IMR-90 (cell line): ENCODE measurements around the gene AKAP5. TPM values are rescaled to one million over a fixed set of nuclear protein-coding genes. Genes with fewer than 3 reads are reported as not detected.

ENCODE experiments used
- ATAC-seq: fragments of 200-7000 bp; cut with Tn5 transposase; 2 replicates; pipeline ENCODE4 v1.9.1; 2020; ENCODE audit warnings: low read depth, mild to moderate bottlenecking, moderate library complexity
- BruUV-seq: library from RNA; stranded (reverse); fragments of 400-500 nt; replicated peaks from 2 replicates; lab custom pipeline; 2021; lab: Mats Ljungman, UMichigan
- CTCF ChIA-PET: fragments of 300-600 bp; formaldehyde crosslinking; extraction: SDS; loops from one replicate; lab custom pipeline; 2021; ENCODE audit warnings: antibody characterized with exemption; lab: Yijun Ruan, JAX
- POLR2A ChIA-PET: fragments of 300-600 bp; sonication (Branson Sonifier 250); formaldehyde crosslinking; loops from one replicate; lab custom pipeline; 2022; ENCODE audit warnings: antibody characterized with exemption; ENCODE audit not compliant: unreplicated experiment; lab: Charles Lee
- DNase-seq: peaks from one replicate; pipeline ENCODE4 v3.0.0; 2013
- H2AFZ ChIP-seq: replicated peaks from 2 replicates; pipeline ENCODE3; 2013; ENCODE audit warnings: low read length, mild to moderate bottlenecking; ENCODE audit not compliant: poor library complexity
- H2AK5ac ChIP-seq: 2 replicates; pipeline ENCODE4 v1.6.1; 2013; ENCODE audit warnings: low read depth, low read length, inconsistent platforms
- H2AK9ac ChIP-seq: replicated peaks from 2 replicates; pipeline ENCODE3; 2013; ENCODE audit warnings: mild to moderate bottlenecking, low read depth, low read length, moderate library complexity; ENCODE audit not compliant: poor library complexity
- H2BK120ac ChIP-seq: 2 replicates; pipeline ENCODE4 v1.6.1; 2013; ENCODE audit warnings: low read depth, low read length, inconsistent platforms
- H2BK15ac ChIP-seq: 3 replicates; pipeline ENCODE4 v1.6.1; 2013; ENCODE audit warnings: low read depth, low read length, inconsistent platforms
- H2BK20ac ChIP-seq: 2 replicates; pipeline ENCODE4 v1.6.1; 2013; ENCODE audit warnings: low read depth, mild to moderate bottlenecking, inconsistent platforms, low read length, moderate library complexity
- H2BK5ac ChIP-seq: 2 replicates; pipeline ENCODE4 v1.6.1; 2013; ENCODE audit warnings: mild to moderate bottlenecking, low read depth, low read length, inconsistent platforms; ENCODE audit not compliant: poor library complexity, severe bottlenecking
- H3K14ac ChIP-seq: replicated peaks from 2 replicates; pipeline ENCODE4 v1.6.1; 2013; ENCODE audit warnings: low read depth, low read length, inconsistent platforms
- H3K18ac ChIP-seq: 2 replicates; pipeline ENCODE4 v1.6.1; 2013; ENCODE audit warnings: low read depth, low read length, control low read depth
- H3K23ac ChIP-seq: 2 replicates; pipeline ENCODE4 v1.6.1; 2013; ENCODE audit warnings: low read depth, low read length, inconsistent platforms
- H3K27ac ChIP-seq: 2 replicates; pipeline ENCODE4 v1.5.1; 2013; ENCODE audit warnings: mild to moderate bottlenecking, control low read depth, low read length; ENCODE audit not compliant: insufficient read depth
- H3K27me3 ChIP-seq: 2 replicates; pipeline ENCODE4 v1.6.1; 2013; ENCODE audit warnings: low read length; ENCODE audit not compliant: control insufficient read depth, insufficient read depth
- H3K36me3 ChIP-seq: 2 replicates; pipeline ENCODE4 v1.6.1; 2013; ENCODE audit warnings: low read length, mixed read lengths; ENCODE audit not compliant: control insufficient read depth, insufficient read depth
- H3K4ac ChIP-seq: 2 replicates; pipeline ENCODE4 v1.6.1; 2013; ENCODE audit warnings: low read depth, low read length, inconsistent platforms
- H3K4me1 ChIP-seq: 2 replicates; pipeline ENCODE4 v1.6.1; 2013; ENCODE audit warnings: low read length, mixed read lengths; ENCODE audit not compliant: control insufficient read depth, insufficient read depth
- H3K4me2 ChIP-seq: 2 replicates; pipeline ENCODE4 v1.6.1; 2013; ENCODE audit warnings: low read depth, mild to moderate bottlenecking, control low read depth, low read length, moderate library complexity
- H3K4me3 ChIP-seq: 2 replicates; pipeline ENCODE4 v1.5.1; 2013; ENCODE audit warnings: low read depth, mild to moderate bottlenecking, control low read depth, low read length, moderate library complexity; ENCODE audit not compliant: insufficient read depth
- H3K56ac ChIP-seq: 2 replicates; pipeline ENCODE4 v1.6.1; 2013; ENCODE audit warnings: low read length, inconsistent platforms; ENCODE audit not compliant: insufficient read depth; ENCODE audit errors: extremely low read depth
- H3K79me1 ChIP-seq, 2 experiments: 2 replicates each; pipeline ENCODE4 v1.6.1; 2013; ENCODE audit warnings: low read length in 2 of 2, inconsistent platforms in 1 of 2, low read depth in 1 of 2
- H3K9ac ChIP-seq: 2 replicates; pipeline ENCODE4 v1.6.1; 2013; ENCODE audit warnings: low read depth, low read length, control low read depth
- H3K9me1 ChIP-seq: 2 replicates; pipeline ENCODE4 v1.6.1; 2013; ENCODE audit warnings: low read length, inconsistent platforms; ENCODE audit not compliant: insufficient read depth
- H3K9me3 ChIP-seq: 2 replicates; pipeline ENCODE4 v1.6.1; 2013; ENCODE audit warnings: low read length; ENCODE audit not compliant: control insufficient read depth, insufficient read depth
- H4K20me1 ChIP-seq: 2 replicates; pipeline ENCODE4 v1.6.1; 2013; ENCODE audit warnings: low read length, inconsistent platforms; ENCODE audit not compliant: insufficient read depth
- H4K5ac ChIP-seq: 2 replicates; pipeline ENCODE4 v1.6.1; 2013; ENCODE audit warnings: mild to moderate bottlenecking, low read depth, low read length, control low read depth
- H4K8ac ChIP-seq, 2 experiments: 2 replicates each; pipeline ENCODE4 v1.6.1; 2013; ENCODE audit warnings: low read depth in 2 of 2, low read length in 2 of 2, control low read depth in 1 of 2, inconsistent platforms in 1 of 2
- H4K91ac ChIP-seq: 2 replicates; pipeline ENCODE4 v1.6.1; 2013; ENCODE audit warnings: low read depth, low read length, inconsistent platforms; ENCODE audit not compliant: insufficient read depth
- CEBPB ChIP-seq: IDR thresholded peaks from 2 replicates; pipeline ENCODE4 v1.6.1; 2012; ENCODE audit warnings: low read depth, low read length, improper control_type of control experiment
- CHD1 ChIP-seq: IDR thresholded peaks from 2 replicates; pipeline ENCODE4 v1.6.1; 2012; ENCODE audit warnings: low read depth, low read length, improper control_type of control experiment
- CTCF ChIP-seq: conservative IDR thresholded peaks from 2 replicates; pipeline ENCODE4 v1.5.1; 2012; ENCODE audit warnings: mild to moderate bottlenecking, low read depth, low read length, improper control_type of control experiment
- ELK1 ChIP-seq: fragments of 150-350 bp; IDR thresholded peaks from 2 replicates; pipeline ENCODE4 v1.6.1; 2016; ENCODE audit warnings: low read depth, mild to moderate bottlenecking, low read length, moderate library complexity, borderline replicate concordance
- FOS ChIP-seq: fragments of 150-350 bp; IDR thresholded peaks from 2 replicates; pipeline ENCODE4 v1.6.1; 2016; ENCODE audit warnings: low read depth, low read length
- MAFK ChIP-seq: IDR thresholded peaks from 2 replicates; pipeline ENCODE4 v1.6.1; 2012; ENCODE audit warnings: low read depth, low read length, improper control_type of control experiment
- MAZ ChIP-seq: IDR thresholded peaks from 2 replicates; pipeline ENCODE4 v1.6.1; 2012; ENCODE audit warnings: low read depth, mild to moderate bottlenecking, low read length, improper control_type of control experiment, moderate library complexity, borderline replicate concordance
- MXI1 ChIP-seq: IDR thresholded peaks from 2 replicates; pipeline ENCODE4 v1.6.1; 2012; ENCODE audit warnings: low read depth, mild to moderate bottlenecking, low read length, moderate library complexity, borderline replicate concordance
- NFE2L2 ChIP-seq: fragments of 150-350 bp; IDR thresholded peaks from 2 replicates; pipeline ENCODE4 v1.6.1; 2016; ENCODE audit warnings: low read depth, mild to moderate bottlenecking, low read length
- POLR2A ChIP-seq: IDR thresholded peaks from 2 replicates; pipeline ENCODE4 v1.6.1; 2012; ENCODE audit warnings: mild to moderate bottlenecking, low read depth, low read length
- RCOR1 ChIP-seq: IDR thresholded peaks from 2 replicates; pipeline ENCODE4 v1.6.1; 2012; ENCODE audit warnings: mild to moderate bottlenecking, low read length, improper control_type of control experiment; ENCODE audit not compliant: insufficient replicate concordance
- RFX5 ChIP-seq: IDR thresholded peaks from 2 replicates; pipeline ENCODE4 v1.8.0; 2012; ENCODE audit warnings: low read depth, mild to moderate bottlenecking, low read length, moderate library complexity
- SMC3 ChIP-seq: fragments of 150-350 bp; IDR thresholded peaks from 2 replicates; pipeline ENCODE4 v1.6.1; 2016; ENCODE audit warnings: low read depth, mild to moderate bottlenecking, antibody characterized with exemption, low read length, moderate library complexity
- USF2 ChIP-seq: fragments of 150-350 bp; IDR thresholded peaks from 2 replicates; pipeline ENCODE4 v1.6.1; 2017; ENCODE audit warnings: mild to moderate bottlenecking, antibody characterized with exemption, low read length, low read depth
- WGBS, 2 experiments: methylation state at CpG; one replicate each; pipeline versions ENCODE4 v1.1.5 to v1.1.7; 2013; ENCODE audit warnings: missing lambda C conversion rate in 2 of 2; ENCODE audit not compliant: insufficient read length in 1 of 2; ENCODE audit errors: extremely low coverage in 2 of 2; 5-methylcytosine and 5-hydroxymethylcytosine counted together
- dilution Hi-C: fragments of 300-500 bp; cut with HindIII; formaldehyde crosslinking; loops from one replicate; pipeline ENCODE4 v1.14.3; 2018; ENCODE audit warnings: low sequenced_read_pairs; ENCODE audit not compliant: unreplicated experiment
- in situ Hi-C: fragments of 300-500 bp; cut with MboI; formaldehyde crosslinking; loops from 3 replicates; pipeline ENCODE4 v1.14.3; 2019; ENCODE audit warnings: low sequenced_read_pairs, inconsistent platforms, mixed read lengths
- intact Hi-C: fragments of 100-400 bp; cut with micrococcal nuclease; formaldehyde crosslinking; loops from 2 replicates; pipeline ENCODE4 v1.10.0; 2022
- polyA plus RNA-seq, 3 experiments: library from polyadenylated mRNA; depleted of rRNA; stranded (reverse); fragments of >200 nt; gene quantifications; 2 replicates each; pipeline ENCODE4 v1.2.3, GENCODE V29; 2012; ENCODE audit warnings: low replicate concordance in 1 of 3
- total RNA-seq: library from RNA; depleted of rRNA; stranded (reverse); fragments of >200 nt; gene quantifications from 2 replicates; pipeline ENCODE4 v1.2.3, GENCODE V29; 2012

AKAP5 gene
- total and polyA plus RNA-seq, 2 of the 4 experiments (the other 2 are of a cell fraction), result 0.21 to 0.72 TPM

GRCh38 chr14:64491637-64492036, 26.3 kb downstream of the AKAP5 start:
- Histone ChIP-seq H3K23ac (no peak overlapping the region), H2AK9ac (no peak overlapping the region), H2BK20ac (no peak overlapping the region), H4K5ac (no peak overlapping the region), H3K79me1 (peaks cover 2 to 14% of the 10 kb centered on the region in 2 experiments; a peak in 3 of 4 replicates), H3K9me1 (no peaks in the 10 kb centered on the region; the same call in 1 of the 2 replicates), H4K91ac (no peak overlapping the region), H3K36me3 (peaks cover 12% of the 10 kb centered on the region), H3K4me2 (no peak overlapping the region), H3K4me3 (no peak overlapping the region), H2AK5ac (no peak overlapping the region), H3K27ac (no peak overlapping the region), H4K20me1 (no peaks in the 10 kb centered on the region), H3K18ac (no peak overlapping the region), H3K14ac (no peak overlapping the region), H3K4ac (no peak overlapping the region), H3K27me3 (no peaks in the 10 kb centered on the region), H3K9ac (no peak overlapping the region), H4K8ac (no peak overlapping the region), H3K9me3 (no peaks in the 10 kb centered on the region), H2AFZ (no peak overlapping the region), H3K4me1 (no peaks in the 10 kb centered on the region), H2BK120ac (no peak overlapping the region), H2BK5ac (no peak overlapping the region), H2BK15ac (no peak overlapping the region), H3K56ac (no peak overlapping the region)
- no TSS peak for BruUV-seq
- intact Hi-C loops (no loop called here), in situ Hi-C loops (loop anchor here (25.0 kb wide), 1 partner anchor 479 kb away; no protein-coding TSS in a partner anchor), dilution Hi-C loops (no loop called here)
- DNase-seq, result no peak
- WGBS, 2 experiments, result no CpG with 5 or more reads among the region's 2 CpGs
- ChIA-PET CTCF (interaction anchor here (0.9 to 1.3 kb wide), 2 partner anchors 11 to 122 kb away, joined by 3 to 4 read pairs; no protein-coding TSS in a partner anchor), POLR2A (no interaction called here)
- no peak for TF ChIP-seq ELK1
- TF ChIP-seq USF2, result no peak
- TF ChIP-seq RFX5, result no peak
- no peak for TF ChIP-seq CTCF
- TF ChIP-seq FOS, result no peak
- TF ChIP-seq NFE2L2, result no peak
- no peak for TF ChIP-seq MAZ
- TF ChIP-seq CEBPB, result no peak
- TF ChIP-seq SMC3, result no peak
- no peak for TF ChIP-seq POLR2A
- TF ChIP-seq MAFK, result no peak
- TF ChIP-seq MXI1, result no peak
- no peak for TF ChIP-seq CHD1
- TF ChIP-seq RCOR1, result no peak
- ATAC-seq, result no peak
